ENCODE data around the gene PNMA8B.

GRCh38 chr19:46515879-46516350, 20.2 kb upstream of the PNMA8B start:
- TF ChIP-seq CTCF (IDR thresholded peaks at IDR 0.05; ENCODE audit: insufficient read depth, low read depth, low read length) (peak; percentile 72), EZH2 (IDR thresholded peaks at IDR 0.05; ENCODE audit: insufficient read depth, low read length) (no peak)
